ENCODE measurements around the gene TBC1D10B. TPM values are rescaled to one million over a fixed set of nuclear protein-coding genes. Genes with fewer than 3 reads are reported as not detected.
"Not testable (repeated sequence)": the region's sequence is repeated elsewhere in the genome, so short reads cannot be mapped to it uniquely, and the experiment has no call there.

Gene TBC1D10B
- total RNA-seq, 4 donors from 2014 or later: 35.3 to 52.6 (median 43.6) TPM

DNA sequence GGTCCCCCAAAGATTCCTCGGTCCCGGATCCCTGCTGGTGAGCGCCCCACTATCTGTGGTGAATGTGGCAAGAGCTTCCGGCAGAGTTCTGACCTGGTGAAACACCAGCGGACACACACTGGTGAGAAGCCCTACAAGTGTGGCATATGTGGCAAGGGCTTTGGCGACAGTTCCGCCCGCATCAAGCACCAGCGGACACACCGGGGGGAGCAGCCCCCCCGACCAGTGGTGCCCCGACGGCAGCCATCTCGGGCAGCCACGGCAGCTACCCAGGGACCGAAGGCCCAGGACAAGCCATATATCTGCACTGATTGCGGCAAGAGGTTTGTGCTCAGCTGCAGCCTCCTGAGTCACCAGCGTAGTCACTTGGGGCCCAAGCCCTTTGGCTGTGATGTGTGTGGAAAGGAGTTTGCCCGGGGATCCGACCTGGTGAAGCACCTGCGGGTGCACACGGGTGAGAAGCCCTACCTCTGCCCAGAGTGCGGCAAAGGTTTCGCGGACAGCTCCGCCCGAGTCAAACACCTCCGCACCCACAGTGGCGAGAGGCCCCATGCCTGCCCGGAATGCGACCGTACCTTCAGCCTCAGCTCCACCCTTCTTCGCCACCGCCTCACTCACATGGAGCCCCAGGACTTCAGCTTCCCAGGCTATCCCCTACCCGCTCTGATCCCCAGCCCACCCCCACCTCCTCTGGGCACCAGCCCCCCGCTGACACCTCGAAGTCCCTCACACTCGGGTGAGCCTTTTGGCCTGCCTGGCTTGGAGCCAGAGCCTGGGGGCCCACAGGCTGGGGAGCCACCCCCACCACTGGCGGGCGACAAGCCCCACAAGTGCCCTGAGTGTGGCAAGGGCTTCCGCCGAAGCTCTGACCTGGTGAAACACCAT is 27.7 kb upstream of the TBC1D10B start:
- no peak for TF ChIP-seq POLR2A (IDR thresholded peaks at IDR 0.05)
- TF ChIP-seq, protein P1, sequence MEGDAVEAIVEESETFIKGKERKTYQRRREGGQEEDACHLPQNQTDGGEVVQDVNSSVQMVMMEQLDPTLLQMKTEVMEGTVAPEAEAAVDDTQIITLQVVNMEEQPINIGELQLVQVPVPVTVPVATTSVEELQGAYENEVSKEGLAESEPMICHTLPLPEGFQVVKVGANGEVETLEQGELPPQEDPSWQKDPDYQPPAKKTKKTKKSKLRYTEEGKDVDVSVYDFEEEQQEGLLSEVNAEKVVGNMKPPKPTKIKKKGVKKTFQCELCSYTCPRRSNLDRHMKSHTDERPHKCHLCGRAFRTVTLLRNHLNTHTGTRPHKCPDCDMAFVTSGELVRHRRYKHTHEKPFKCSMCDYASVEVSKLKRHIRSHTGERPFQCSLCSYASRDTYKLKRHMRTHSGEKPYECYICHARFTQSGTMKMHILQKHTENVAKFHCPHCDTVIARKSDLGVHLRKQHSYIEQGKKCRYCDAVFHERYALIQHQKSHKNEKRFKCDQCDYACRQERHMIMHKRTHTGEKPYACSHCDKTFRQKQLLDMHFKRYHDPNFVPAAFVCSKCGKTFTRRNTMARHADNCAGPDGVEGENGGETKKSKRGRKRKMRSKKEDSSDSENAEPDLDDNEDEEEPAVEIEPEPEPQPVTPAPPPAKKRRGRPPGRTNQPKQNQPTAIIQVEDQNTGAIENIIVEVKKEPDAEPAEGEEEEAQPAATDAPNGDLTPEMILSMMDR (IDR thresholded peaks at IDR 0.05 in 4 of 5, conservative IDR thresholded peaks at IDR 0.05 in 1 of 5): no peak
- H3K4me1 ChIP-seq: peaks cover 17 to 26% of the 10 kb centered on the region in 2 donors
- no peak overlapping the region for H3K4me3 ChIP-seq
- H3K27me3 ChIP-seq: no peaks in the 10 kb centered on the region
- intact Hi-C loops (cut with DNase I; ENCODE audit: low total_unique reads) (no loop called here), in situ Hi-C loops (cut with MboI; ENCODE audit: low sequenced_read_pairs in 4 of 4) (no loop called here)
- H3K27ac ChIP-seq: no peak overlapping the region
- no peak for ATAC-seq
- H3K9me3 ChIP-seq: no peaks in the 10 kb centered on the region
- H3K36me3 ChIP-seq: peaks cover 0 to 17% of the 10 kb centered on the region in 2 donors
- DNase-seq: no peak

DNA sequence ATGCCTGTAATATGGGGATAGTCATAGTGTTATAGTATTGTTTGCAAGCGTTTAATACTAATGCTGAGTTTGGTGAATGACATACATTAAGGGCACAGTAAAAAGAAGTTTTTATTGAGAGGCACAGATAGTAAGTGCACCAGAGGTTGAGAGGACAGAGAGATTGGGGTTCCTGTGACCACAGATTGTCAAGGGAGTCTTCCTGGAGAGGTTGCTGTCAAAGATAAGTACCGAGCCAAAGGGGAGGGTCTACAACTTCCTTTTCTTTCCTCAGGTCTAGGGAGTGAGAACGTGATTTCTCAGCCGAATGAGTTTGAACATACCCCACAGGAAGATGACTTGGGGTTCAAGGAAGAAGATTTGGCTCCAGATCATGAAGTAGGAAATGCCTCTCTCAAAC is 26.8 kb upstream of the TBC1D10B start:
- H3K36me3 ChIP-seq: peaks cover 0 to 17% of the 10 kb centered on the region in 2 donors
- DNase-seq (no peak), ATAC-seq (no peak)
- no peak overlapping the region for H3K27ac ChIP-seq
- peaks cover 17 to 26% of the 10 kb centered on the region in 2 donors for H3K4me1 ChIP-seq
- H3K27me3 ChIP-seq: no peaks in the 10 kb centered on the region
- no peaks in the 10 kb centered on the region for H3K9me3 ChIP-seq
- intact Hi-C loops (cut with DNase I; ENCODE audit: low total_unique reads): no loop called here
- TF ChIP-seq POLR2A (IDR thresholded peaks at IDR 0.05): no peak
- TF ChIP-seq, protein P1 (IDR thresholded peaks at IDR 0.05 in 4 of 5, conservative IDR thresholded peaks at IDR 0.05 in 1 of 5): no peak
- in situ Hi-C loops (cut with MboI; ENCODE audit: low sequenced_read_pairs in 4 of 4): no loop called here
- H3K4me3 ChIP-seq: no peak overlapping the region

DNA sequence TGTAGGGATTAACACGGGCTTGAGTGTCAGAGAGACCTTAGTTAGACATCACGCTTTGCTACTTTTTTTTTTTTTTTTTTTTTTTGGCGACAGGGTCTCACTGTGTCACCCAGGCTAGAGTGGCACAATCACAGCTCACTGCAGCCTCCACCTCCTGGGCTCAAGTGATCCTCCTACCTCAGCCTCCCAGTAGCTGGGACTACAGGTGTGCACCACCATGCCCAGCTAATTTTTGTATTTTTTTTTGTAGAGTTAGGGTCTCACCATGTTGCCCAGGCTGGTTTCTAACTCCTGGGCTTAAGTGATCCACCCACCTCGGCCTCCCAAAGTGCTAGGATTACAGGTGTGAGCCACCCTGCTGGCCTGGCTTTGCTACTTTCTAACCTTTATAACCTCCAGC is 26.3 kb upstream of the TBC1D10B start:
- peaks cover 0 to 17% of the 10 kb centered on the region in 2 donors for H3K36me3 ChIP-seq
- ATAC-seq; H3K27me3 ChIP-seq; in situ Hi-C loops (cut with MboI; ENCODE audit: low sequenced_read_pairs in 4 of 4); intact Hi-C loops (cut with DNase I; ENCODE audit: low total_unique reads); H3K9me3 ChIP-seq; DNase-seq: not testable (repeated sequence)
- peak overlapping the region in 2 of 4 donors; percentile 75 to 80 for H3K4me3 ChIP-seq
- H3K27ac ChIP-seq: peak overlapping the region in 1 of 4 donors; percentile 88
- H3K4me1 ChIP-seq: peaks cover 17 to 26% of the 10 kb centered on the region in 2 donors

DNA sequence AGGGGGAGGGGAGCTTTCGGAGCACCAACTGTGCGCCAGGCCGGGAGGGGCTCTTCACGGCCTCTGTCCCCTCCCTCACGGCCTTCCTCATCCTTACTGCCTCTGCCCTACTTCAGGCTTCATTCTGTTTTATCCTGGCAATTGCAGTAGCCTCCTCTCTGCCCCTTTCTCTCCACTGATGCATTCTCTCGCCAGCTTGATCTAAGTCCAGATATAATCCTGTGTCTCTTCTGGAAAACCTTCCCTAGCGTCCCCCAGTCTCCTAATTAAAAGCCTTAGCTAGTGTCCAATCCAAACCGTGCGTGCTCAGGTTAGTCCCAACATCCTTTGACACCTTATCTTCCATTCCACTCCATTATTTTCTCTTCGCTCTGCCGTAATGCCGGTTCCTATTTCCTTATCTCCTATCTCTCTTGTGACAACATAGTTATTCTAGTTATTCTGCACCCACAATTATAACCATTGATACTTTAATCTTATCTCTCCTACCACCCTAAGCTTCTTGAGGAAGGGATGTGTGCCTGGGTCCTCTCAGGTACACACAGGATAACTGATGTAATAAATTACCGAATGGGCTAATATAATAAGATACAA is 25.8 kb upstream of the TBC1D10B start:
- Histone ChIP-seq H3K9me3 (no peaks in the 10 kb centered on the region), H3K4me3 (peak overlapping the region; percentile 75 to 86 (median 79)), H3K36me3 (peaks cover 0 to 17% of the 10 kb centered on the region in 2 donors), H3K4me1 (peaks cover 16 to 25% of the 10 kb centered on the region in 2 donors), H3K27ac (peak overlapping the region; percentile 77 to 88 (median 86)), H3K27me3 (no peaks in the 10 kb centered on the region)
- ATAC-seq (no peak), DNase-seq (no peak)
- no peak for TF ChIP-seq POLR2A (IDR thresholded peaks at IDR 0.05)
- TF ChIP-seq, protein P1 (IDR thresholded peaks at IDR 0.05 in 4 of 5, conservative IDR thresholded peaks at IDR 0.05 in 1 of 5): no peak
- in situ Hi-C loops (cut with MboI; ENCODE audit: low sequenced_read_pairs in 4 of 4): no loop called here
- intact Hi-C loops (cut with DNase I; ENCODE audit: low total_unique reads): loop anchor here (1.0 kb wide), 2 partner anchors 11 to 18 kb away; partner anchors contain the start of gene ZNF771
